ENCODE data around the gene MFAP2. TPM values are rescaled to one million over a fixed set of nuclear protein-coding genes. Genes with fewer than 3 reads are reported as not detected.

The MFAP2 gene
- total and polyA plus RNA-seq, 2 of the 8 experiments (the other 6 are each of a cell fraction or from before 2014, with no cell fraction given) = 172 to 326 TPM

DNA sequence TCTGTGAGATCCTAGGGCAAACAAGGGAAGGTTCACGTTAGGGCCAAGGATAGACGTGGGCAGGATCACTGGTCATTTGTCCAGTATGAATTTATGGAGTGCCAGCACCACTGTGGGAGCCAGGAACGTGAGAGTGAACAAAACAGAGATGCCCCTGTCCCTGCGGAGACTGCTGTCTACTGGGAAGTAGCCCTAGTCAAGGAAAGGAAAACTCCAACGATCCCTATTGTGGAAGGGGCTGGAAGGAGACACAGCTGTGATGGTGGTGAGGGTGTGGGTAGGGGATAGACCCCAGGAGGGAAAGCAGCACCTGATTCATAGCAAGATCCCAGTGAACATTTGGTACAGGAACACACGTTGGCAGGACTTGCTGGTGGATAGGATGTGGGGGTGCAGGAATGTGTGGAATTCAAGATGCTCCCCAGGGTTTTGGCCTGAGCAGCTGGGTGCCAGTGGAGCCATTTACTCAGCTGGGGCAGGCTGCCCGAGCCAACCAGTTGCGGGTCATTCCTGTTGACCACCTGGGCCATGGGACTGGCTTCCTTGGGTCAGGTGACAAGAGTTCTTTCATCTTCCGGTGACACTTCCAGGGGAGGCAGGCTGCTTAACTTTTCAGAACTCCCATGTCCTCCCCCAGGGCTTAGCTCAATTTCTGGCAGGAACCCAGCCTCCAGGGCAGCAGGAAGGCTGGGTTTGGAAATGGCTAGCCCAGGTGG is 32.5 kb upstream of the MFAP2 start (continued):
- TF ChIP-seq SIN3A (conservative IDR thresholded peaks at IDR 0.05 in 1 of 2, IDR thresholded peaks at IDR 0.05 in 1 of 2; ENCODE audit: low read depth in 1 of 2, low read length in 2 of 2) (no peak), CTBP2 (IDR thresholded peaks at IDR 0.05; ENCODE audit: borderline replicate concordance, insufficient read depth, insufficient read length, low read length) (no peak), SP2 (IDR thresholded peaks at IDR 0.05; ENCODE audit: low read length) (no peak), JUND (IDR thresholded peaks at IDR 0.05; ENCODE audit: low read length) (no peak), KDM1A (IDR thresholded peaks at IDR 0.05; ENCODE audit: borderline replicate concordance, low read length) (no peak), HDAC2 (IDR thresholded peaks at IDR 0.05; ENCODE audit: borderline replicate concordance in 1 of 2, low read depth in 2 of 2, low read length in 2 of 2) (no peak), SP4 (IDR thresholded peaks at IDR 0.05; ENCODE audit: low read length) (no peak), CBX8 (IDR thresholded peaks at IDR 0.05; ENCODE audit: borderline replicate concordance, low read depth, low read length) (no peak), POU5F1 (IDR thresholded peaks at IDR 0.05; ENCODE audit: low read depth, low read length) (no peak), SIX5 (IDR thresholded peaks at IDR 0.05; ENCODE audit: low read depth, low read length) (no peak), POLR2A (IDR thresholded peaks at IDR 0.05; ENCODE audit: control extremely low read depth in 1 of 2, low read depth in 2 of 2, low read length in 2 of 2) (no peak), FOSL1 (IDR thresholded peaks at IDR 0.05; ENCODE audit: insufficient read depth, low read depth, low read length) (no peak), CHD2 (IDR thresholded peaks at IDR 0.05; ENCODE audit: low read length) (no peak), EZH2 (IDR thresholded peaks at IDR 0.05; ENCODE audit: low read depth, low read length, severe bottlenecking) (no peak), KDM4A (IDR thresholded peaks at IDR 0.05; ENCODE audit: low read depth, low read length, severe bottlenecking) (no peak), CBX5 (IDR thresholded peaks at IDR 0.05; ENCODE audit: low read depth, low read length) (no peak), TBP (IDR thresholded peaks at IDR 0.05; ENCODE audit: low read depth, low read length) (no peak), CHD1 (IDR thresholded peaks at IDR 0.05; ENCODE audit: low read depth, low read length) (no peak), ZNF274 (IDR thresholded peaks at IDR 0.05; ENCODE audit: borderline replicate concordance, extremely low read depth, low read length) (no peak), TAF7 (optimal IDR thresholded peaks at IDR 0.05; ENCODE audit: borderline replicate concordance, low read depth, low read length) (no peak), RXRA (IDR thresholded peaks at IDR 0.05; ENCODE audit: insufficient read depth, low read depth, low read length) (0 out of 2 replicates have a peak, but pooled peaks have one; percentile 17), CREB1 (IDR thresholded peaks at IDR 0.05) (no peak), RNF2 (IDR thresholded peaks at IDR 0.05; ENCODE audit: borderline replicate concordance, low read depth, low read length, missing control alignments, poor library complexity, severe bottlenecking) (no peak), SIRT6 (IDR thresholded peaks at IDR 0.05; ENCODE audit: low read length) (no peak)
- TF ChIP-seq, protein P1, sequence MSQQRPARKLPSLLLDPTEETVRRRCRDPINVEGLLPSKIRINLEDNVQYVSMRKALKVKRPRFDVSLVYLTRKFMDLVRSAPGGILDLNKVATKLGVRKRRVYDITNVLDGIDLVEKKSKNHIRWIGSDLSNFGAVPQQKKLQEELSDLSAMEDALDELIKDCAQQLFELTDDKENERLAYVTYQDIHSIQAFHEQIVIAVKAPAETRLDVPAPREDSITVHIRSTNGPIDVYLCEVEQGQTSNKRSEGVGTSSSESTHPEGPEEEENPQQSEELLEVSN (IDR thresholded peaks at IDR 0.05) = no peak
